SW 1271 (cell line): ENCODE measurements around the gene FAM184B.
"Not testable (repeated sequence)": the region's sequence is repeated elsewhere in the genome, so short reads cannot be mapped to it uniquely, and the experiment has no call there.

ENCODE experiments used
- DNase-seq, 2 experiments: peaks; one replicate each; lab custom pipeline; 2025; lab: John Stamatoyannopoulos, UW

FAM184B gene

GRCh38 chr4:17681281-17682221 lies 99.9 kb downstream of the FAM184B start:
- no peak for DNase-seq

GRCh38 chr4:17680559-17681280 lies 100.7 kb downstream of the FAM184B start:
- no peak for DNase-seq

GRCh38 chr4:17670423-17670822 lies 111.0 kb downstream of the FAM184B start:
- DNase-seq: no peak

- no peak for DNase-seq
Observed at GRCh38 chr4:17667653-17668201, 113.7 kb downstream of the FAM184B start.

GRCh38 chr4:17667253-17667652 lies 114.2 kb downstream of the FAM184B start:
- DNase-seq: no peak

- no peak for DNase-seq
Observed at GRCh38 chr4:17665852-17666251, 115.6 kb downstream of the FAM184B start.

GRCh38 chr4:17665346-17665745 lies 116.1 kb downstream of the FAM184B start:
- no peak for DNase-seq

- DNase-seq: no peak
Observed at GRCh38 chr4:17664755-17665154, 116.7 kb downstream of the FAM184B start.

GRCh38 chr4:17662694-17663093 lies 118.7 kb downstream of the FAM184B start:
- no peak for DNase-seq

- not testable (repeated sequence) for DNase-seq
Observed at GRCh38 chr4:17659196-17659595, 122.2 kb downstream of the FAM184B start.

- DNase-seq: no peak
Observed at GRCh38 chr4:17657849-17658248, 123.6 kb downstream of the FAM184B start.

- DNase-seq: no peak
Observed at GRCh38 chr4:17657090-17657489, 124.3 kb downstream of the FAM184B start.

GRCh38 chr4:17654701-17655100 lies 126.7 kb downstream of the FAM184B start:
- DNase-seq: no peak

GRCh38 chr4:17650406-17650805 lies 131.0 kb downstream of the FAM184B start:
- DNase-seq: no peak

- DNase-seq: no peak
Observed at GRCh38 chr4:17647927-17648326, 133.5 kb downstream of the FAM184B start.

GRCh38 chr4:17647176-17647806 lies 134.1 kb downstream of the FAM184B start:
- DNase-seq: no peak

GRCh38 chr4:17646693-17647092 lies 134.7 kb downstream of the FAM184B start:
- no peak for DNase-seq

GRCh38 chr4:17642398-17642783 lies 139.0 kb downstream of the FAM184B start:
- DNase-seq: no peak

GRCh38 chr4:17639136-17639535 lies 142.3 kb downstream of the FAM184B start:
- no peak for DNase-seq

- DNase-seq: peak; percentile 16 to 43
Observed at GRCh38 chr4:17636696-17637622, 144.5 kb downstream of the FAM184B start.

GRCh38 chr4:17636341-17636695 lies 145.1 kb downstream of the FAM184B start:
- no peak for DNase-seq
